ENCODE measurements around the gene SBF1. TPM values are rescaled to one million over a fixed set of nuclear protein-coding genes. Genes with fewer than 3 reads are reported as not detected.

SBF1 gene
- polyA plus RNA-seq, 1 donor from 2014 or later = 58.9 TPM

GRCh38 chr22:50498322-50498890, 23.6 kb upstream of the SBF1 start:
- Histone ChIP-seq H3K27me3 (ENCODE audit: insufficient read depth, low read depth, low read length) (no peaks in the 10 kb centered on the region), H3K4me2 (ENCODE audit: low read length) (no peak overlapping the region), H3F3A (ENCODE audit: insufficient read depth, low read length, poor library complexity, severe bottlenecking) (no peaks in the 10 kb centered on the region), H3K9me2 (ENCODE audit: insufficient read depth, low read length) (no peaks in the 10 kb centered on the region), H3K79me2 (replicated peaks; ENCODE audit: insufficient read depth, low read length) (no peaks in the 10 kb centered on the region), H3K4me3 (ENCODE audit: low read length) (no peak overlapping the region), H3K27ac (ENCODE audit: low read length) (no peak overlapping the region), H4K20me1 (ENCODE audit: insufficient read depth) (no peaks in the 10 kb centered on the region), H3K9ac (ENCODE audit: low read length) (no peak overlapping the region), H2AFZ (ENCODE audit: low read depth, low read length) (no peak overlapping the region), H3K36me3 (ENCODE audit: insufficient read depth, low read length) (no peaks in the 10 kb centered on the region), H3K9me3 (ENCODE audit: low read length) (no peaks in the 10 kb centered on the region)
- TF ChIP-seq TAF1 (IDR thresholded peaks at IDR 0.05; ENCODE audit: low read depth) = no peak
- TF ChIP-seq CTCF (IDR thresholded peaks at IDR 0.05; ENCODE audit: poor library complexity, severe bottlenecking) = peak; percentile 28

DNA sequence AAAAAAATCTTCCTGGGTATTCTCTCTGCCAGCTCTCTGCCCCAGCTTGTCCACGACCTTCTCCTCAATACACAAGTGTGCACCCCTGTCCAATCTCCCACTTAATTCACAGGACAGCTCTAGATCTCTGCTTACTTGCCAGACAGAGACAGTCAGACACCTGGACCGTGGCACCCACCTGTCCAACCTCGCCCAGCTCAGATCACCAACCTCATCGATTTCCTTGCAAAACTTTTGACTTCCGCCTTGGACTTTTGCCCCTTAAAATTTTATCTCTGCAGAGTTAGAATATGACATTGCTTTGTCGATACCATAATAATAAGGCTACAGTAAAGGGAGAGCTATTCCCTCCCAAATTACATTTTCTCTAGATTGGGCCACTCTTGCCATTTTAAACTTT, 22.3 kb upstream of the SBF1 start:
- Histone ChIP-seq H4K20me1 (ENCODE audit: insufficient read depth) (no peaks in the 10 kb centered on the region), H3K9me3 (ENCODE audit: low read length) (no peaks in the 10 kb centered on the region), H3K4me2 (ENCODE audit: low read length) (no peak overlapping the region), H3K9me2 (ENCODE audit: insufficient read depth, low read length) (no peaks in the 10 kb centered on the region), H3K4me3 (ENCODE audit: low read length) (no peak overlapping the region), H3K36me3 (ENCODE audit: insufficient read depth, low read length) (no peaks in the 10 kb centered on the region), H3K79me2 (replicated peaks; ENCODE audit: insufficient read depth, low read length) (no peaks in the 10 kb centered on the region), H2AFZ (ENCODE audit: low read depth, low read length) (no peak overlapping the region), H3F3A (ENCODE audit: insufficient read depth, low read length, poor library complexity, severe bottlenecking) (no peaks in the 10 kb centered on the region), H3K27ac (ENCODE audit: low read length) (no peak overlapping the region), H3K9ac (ENCODE audit: low read length) (no peak overlapping the region), H3K27me3 (ENCODE audit: insufficient read depth, low read depth, low read length) (no peaks in the 10 kb centered on the region)
- TF ChIP-seq CTCF (IDR thresholded peaks at IDR 0.05; ENCODE audit: poor library complexity, severe bottlenecking) = no peak

- no peaks in the 10 kb centered on the region for H3K27me3 ChIP-seq (ENCODE audit: insufficient read depth, low read depth, low read length)
- no peak for TF ChIP-seq SMC3 (conservative IDR thresholded peaks at IDR 0.05; ENCODE audit: poor library complexity)
- TF ChIP-seq CTCF (IDR thresholded peaks at IDR 0.05; ENCODE audit: poor library complexity, severe bottlenecking) = no peak
- TF ChIP-seq POLR2AphosphoS5 (IDR thresholded peaks at IDR 0.05) = no peak
- TF ChIP-seq EP300 (conservative IDR thresholded peaks at IDR 0.05; ENCODE audit: poor library complexity, severe bottlenecking) = no peak
- TF ChIP-seq EZH2 (IDR thresholded peaks at IDR 0.05; ENCODE audit: borderline replicate concordance, insufficient read depth, low read length, poor library complexity, severe bottlenecking) = no peak
- TF ChIP-seq RAD21 (conservative IDR thresholded peaks at IDR 0.05) = no peak
- TF ChIP-seq MXI1 (conservative IDR thresholded peaks at IDR 0.05; ENCODE audit: poor library complexity, severe bottlenecking) = no peak
- no peak for TF ChIP-seq REST (IDR thresholded peaks at IDR 0.05; ENCODE audit: borderline replicate concordance)
- no peak for TF ChIP-seq TAF1 (IDR thresholded peaks at IDR 0.05; ENCODE audit: low read depth)
Measured at GRCh38 chr22:50490531-50491308, 15.9 kb upstream of the SBF1 start.

More at GRCh38 chr22:50490531-50491308, 15.9 kb upstream of the SBF1 start:
- H4K20me1 ChIP-seq (ENCODE audit: insufficient read depth) = no peaks in the 10 kb centered on the region
- no peak overlapping the region for H3K9ac ChIP-seq (ENCODE audit: low read length)
- H2AFZ ChIP-seq (ENCODE audit: low read depth, low read length) = no peak overlapping the region
- no peaks in the 10 kb centered on the region for H3K36me3 ChIP-seq (ENCODE audit: insufficient read depth, low read length)
- no peaks in the 10 kb centered on the region for H3K9me2 ChIP-seq (ENCODE audit: insufficient read depth, low read length)
- no peaks in the 10 kb centered on the region for H3K9me3 ChIP-seq (ENCODE audit: low read length)
- H3K4me3 ChIP-seq (ENCODE audit: low read length) = no peak overlapping the region
- H3K27ac ChIP-seq (ENCODE audit: low read length) = no peak overlapping the region
- H3K4me2 ChIP-seq (ENCODE audit: low read length) = no peak overlapping the region
- no peaks in the 10 kb centered on the region for H3K79me2 ChIP-seq (replicated peaks; ENCODE audit: insufficient read depth, low read length)
- no peaks in the 10 kb centered on the region for H3F3A ChIP-seq (ENCODE audit: insufficient read depth, low read length, poor library complexity, severe bottlenecking)
